HG02884 (cell line): ENCODE results near the gene ETNK1.
"Not testable (repeated sequence)": the region's sequence is repeated elsewhere in the genome, so short reads cannot be mapped to it uniquely, and the experiment has no call there.

ENCODE experiments used
- ATAC-seq: cut with Tn5 transposase; IDR thresholded peaks from one replicate; pipeline ENCODE4 v1.9.1; 2021; ENCODE audit warnings: mild to moderate bottlenecking, moderate library complexity; ENCODE audit not compliant: unreplicated experiment

ETNK1 gene

DNA sequence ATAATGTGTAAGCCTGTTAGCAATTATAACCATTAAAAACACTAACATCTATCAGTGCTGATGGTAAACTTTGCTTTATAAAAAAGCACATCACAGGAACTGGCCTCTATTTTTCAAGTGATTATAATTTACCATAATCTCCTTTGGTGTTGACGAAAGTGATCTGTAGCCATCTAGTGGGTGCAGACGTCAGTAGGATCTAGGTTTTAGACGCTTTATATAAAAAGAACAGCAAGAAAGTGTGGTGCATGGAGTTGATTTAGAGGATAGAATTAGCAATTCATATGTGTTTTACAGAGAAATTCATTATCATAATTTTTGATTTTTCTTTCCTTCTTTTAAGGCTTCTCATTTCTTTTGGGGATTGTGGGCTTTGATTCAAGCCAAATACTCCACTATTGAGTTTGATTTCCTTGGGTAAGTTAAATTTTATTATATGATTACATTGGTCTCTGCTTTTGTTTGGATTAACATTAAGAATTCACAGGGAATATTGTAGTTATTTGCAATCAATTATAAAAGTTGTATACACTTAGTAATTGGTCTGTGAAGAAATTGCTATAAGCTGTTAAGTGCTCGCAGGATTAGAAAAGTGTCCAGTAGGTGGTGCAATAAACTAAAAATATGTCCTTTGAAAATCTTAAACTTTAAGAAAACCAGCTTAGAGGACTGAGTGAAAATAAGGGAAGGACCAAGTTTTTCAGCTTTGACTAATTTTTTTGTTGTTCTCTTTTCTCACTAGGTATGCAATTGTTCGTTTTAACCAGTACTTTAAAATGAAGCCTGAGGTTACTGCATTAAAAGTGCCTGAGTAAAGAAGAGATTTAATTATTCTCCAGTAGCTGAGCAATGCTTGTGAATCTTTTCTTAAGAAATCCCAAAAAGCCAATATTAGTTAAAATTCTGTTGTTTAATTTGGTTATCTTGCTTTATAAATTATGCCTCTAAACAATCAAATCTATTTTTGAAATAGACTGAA lies 59.5 kb downstream of the ETNK1 start:
- peak; percentile 38 for ATAC-seq

DNA sequence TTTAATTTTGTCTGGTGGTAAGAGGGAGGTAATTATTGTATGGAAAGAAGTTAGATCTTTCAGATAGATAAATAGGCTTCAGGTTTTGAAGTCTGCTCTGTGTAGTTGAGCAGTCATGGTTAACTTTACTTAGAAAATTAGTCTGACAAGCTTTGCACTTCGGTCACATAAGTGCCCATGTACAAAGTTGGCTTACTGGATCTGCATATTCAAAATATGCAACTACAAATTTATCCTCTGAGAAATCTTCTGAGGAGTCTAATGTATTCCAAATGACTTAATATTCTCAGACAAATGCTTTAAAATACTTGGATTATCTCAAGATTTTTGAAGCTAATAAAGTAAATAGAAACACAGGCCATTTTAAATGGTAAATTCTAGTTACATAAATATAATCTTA lies 61.2 kb downstream of the ETNK1 start:
- ATAC-seq = no peak

DNA sequence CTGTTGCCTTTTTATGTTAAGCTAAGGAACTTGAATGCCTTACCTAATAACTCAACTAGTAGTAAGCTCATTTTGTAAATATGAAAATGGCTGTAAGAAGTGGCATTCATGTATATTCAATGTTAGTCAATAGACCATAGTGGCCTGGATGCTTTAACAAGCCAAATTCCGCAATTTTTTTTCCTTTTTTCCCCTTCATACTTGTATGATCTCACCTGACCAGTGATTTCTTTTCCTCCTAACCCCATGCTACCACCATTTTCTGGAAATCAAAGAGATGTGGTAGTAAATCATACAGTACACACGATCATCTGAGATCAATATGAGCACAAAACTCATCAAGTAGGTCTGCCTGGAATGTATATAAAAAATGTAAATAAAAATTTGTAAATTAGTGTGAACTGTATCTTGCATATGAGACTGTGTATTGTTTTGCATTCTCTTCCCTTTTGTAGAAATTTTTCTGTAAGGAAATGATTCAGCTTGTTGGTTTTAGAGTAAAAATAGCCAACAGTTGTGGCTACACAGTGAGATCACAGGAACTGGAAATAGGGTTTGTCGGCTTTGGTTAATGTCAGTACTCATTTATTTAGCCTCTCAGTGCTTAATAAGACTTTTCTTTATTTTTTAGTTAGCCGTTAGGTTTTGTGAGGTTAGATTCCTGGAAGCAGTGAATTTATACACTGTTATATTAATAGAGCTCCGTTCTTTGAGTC lies 62.5 kb downstream of the ETNK1 start:
- peak; percentile 78 for ATAC-seq

DNA sequence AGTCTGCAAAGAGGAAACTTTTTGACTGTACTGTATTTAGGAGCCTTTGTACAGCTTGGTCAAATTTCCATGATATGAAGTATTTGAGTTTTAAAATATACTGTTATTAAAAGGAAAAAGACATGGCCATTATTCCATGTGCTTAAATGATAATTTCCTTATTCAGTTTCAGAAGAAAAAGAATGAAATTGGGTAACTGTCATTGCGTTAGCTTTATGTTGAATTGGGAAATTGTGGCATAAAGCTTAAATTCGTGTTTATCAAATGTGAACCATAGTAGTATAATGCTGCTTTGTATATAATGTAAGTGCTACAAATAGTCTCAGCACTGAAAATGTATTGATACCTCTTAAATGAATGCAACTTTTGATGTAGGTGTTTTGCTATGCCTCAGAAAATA lies 64.9 kb downstream of the ETNK1 start:
- no peak for ATAC-seq

DNA sequence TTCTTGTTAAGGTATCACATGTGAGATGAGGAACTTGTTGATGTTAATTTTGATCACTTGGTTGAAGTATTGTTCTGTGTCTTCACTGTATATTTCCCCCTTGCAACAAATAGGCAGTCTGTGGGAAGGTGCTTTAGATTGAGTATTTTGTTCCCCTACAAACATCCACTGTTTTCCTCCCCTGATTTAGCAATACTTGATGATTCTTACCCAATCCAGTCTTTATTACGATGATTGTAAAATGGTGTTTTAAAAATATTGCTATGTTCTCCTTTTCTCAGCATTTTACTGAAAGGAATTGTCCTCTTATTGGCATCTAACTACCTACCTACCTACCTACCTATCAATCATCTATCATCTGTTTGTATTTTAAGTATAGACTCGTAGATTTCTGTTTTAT lies 66.3 kb downstream of the ETNK1 start:
- ATAC-seq = no peak

DNA sequence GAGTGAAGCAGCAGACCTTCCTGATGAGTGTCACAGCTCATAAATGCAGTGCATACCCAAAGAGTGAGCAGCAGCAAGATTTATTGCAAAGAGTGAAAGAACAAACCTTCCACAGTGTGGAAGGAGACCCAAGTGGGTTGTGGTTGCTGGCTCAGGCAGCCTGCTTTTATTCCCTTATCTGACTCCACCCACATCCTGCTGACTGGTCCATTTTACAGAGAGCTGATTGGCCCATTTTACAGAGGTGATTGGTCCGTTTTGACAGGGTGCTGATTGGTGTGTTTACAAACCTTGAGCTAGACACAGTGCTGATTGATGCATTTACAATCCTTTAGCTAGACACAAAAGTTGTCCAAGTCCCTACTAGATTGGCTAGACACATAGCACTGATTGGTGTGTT lies 67.5 kb downstream of the ETNK1 start:
- not testable (repeated sequence) for ATAC-seq

DNA sequence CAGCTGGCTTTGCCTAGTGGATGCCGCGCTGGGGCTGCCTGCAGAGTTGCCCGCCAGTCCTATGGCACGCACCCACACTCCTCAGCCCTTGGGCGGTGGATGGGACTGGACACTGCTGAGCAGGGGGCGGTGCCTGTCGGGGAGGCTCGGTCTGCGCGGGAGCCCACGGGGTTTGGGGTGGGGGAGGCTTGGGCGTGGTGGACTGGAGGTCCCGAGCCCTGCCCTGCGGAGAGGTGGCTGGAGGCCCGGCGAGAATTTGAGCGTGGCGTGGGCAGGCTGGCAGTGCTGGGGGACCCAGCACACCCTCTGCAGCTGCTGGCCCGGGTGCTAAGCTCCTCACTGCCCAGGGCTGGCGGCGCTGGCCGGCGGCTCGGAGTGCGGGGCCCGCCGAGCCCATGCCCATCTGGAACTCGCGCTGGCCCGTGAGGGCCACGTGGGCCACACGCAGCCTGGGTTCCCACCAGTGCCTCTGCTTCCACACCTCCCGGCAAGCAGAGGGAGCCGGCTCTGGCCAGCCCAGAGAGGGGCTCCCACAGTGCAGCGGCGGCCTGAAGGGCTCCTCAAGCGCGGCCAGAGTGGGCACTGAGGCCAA lies 68.1 kb downstream of the ETNK1 start:
- ATAC-seq = no peak

DNA sequence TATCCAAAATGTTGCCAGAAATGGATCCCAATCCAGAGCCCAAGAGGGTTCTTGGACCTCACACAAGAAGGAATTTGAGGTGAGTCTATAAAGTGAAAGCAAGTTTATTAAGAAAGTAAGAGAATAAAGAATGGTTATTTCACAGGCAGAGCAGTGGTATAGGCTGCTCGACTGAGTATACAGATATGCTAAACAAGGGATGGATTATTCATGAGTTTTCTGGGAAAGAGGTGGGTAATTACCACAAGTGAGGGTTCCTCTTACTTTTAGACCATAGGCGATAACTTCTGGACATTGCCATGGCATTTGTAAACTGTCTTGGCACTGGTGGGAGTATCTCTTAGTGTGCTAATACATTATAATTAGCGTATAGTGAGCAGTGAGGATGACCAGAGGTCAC lies 73.6 kb downstream of the ETNK1 start:
- no peak for ATAC-seq

DNA sequence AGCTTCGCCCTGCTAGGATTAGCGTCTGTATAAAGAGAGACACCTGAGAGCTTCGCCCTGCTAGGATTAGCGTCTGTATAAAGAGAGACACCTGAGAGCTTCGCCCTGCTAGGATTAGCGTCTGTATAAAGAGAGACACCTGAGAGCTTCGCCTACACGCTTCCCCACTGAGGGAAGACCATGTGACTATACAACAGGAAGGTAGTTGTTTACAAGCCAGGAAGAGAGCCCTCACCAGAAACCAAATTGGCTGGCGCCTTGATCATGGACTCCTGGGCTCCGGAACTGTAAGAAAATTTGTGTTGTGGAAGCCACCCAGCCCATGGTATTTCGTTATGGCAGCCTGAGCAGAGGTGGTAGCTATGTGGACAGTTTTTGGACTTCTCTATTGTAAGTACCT lies 74.7 kb downstream of the ETNK1 start:
- not testable (repeated sequence) for ATAC-seq

DNA sequence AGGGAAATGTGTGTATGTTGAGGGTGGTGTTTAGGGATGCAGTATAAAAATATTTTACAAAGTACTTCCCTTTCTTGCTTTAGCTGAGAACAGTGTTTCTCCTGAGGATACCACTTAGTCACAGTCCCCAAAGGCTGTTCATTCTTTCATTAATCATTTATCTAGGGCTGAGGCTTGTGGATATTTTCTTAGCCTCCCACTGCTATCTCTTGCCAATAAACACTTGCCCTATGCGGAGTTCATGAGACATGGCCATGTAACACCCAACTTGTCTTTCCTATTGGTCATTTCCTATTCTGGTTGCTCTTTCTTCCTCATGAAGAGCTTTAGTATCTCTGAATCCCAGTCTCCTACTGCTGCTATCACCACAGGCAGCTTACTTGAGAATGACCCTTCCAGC lies 75.1 kb downstream of the ETNK1 start:
- no peak for ATAC-seq

DNA sequence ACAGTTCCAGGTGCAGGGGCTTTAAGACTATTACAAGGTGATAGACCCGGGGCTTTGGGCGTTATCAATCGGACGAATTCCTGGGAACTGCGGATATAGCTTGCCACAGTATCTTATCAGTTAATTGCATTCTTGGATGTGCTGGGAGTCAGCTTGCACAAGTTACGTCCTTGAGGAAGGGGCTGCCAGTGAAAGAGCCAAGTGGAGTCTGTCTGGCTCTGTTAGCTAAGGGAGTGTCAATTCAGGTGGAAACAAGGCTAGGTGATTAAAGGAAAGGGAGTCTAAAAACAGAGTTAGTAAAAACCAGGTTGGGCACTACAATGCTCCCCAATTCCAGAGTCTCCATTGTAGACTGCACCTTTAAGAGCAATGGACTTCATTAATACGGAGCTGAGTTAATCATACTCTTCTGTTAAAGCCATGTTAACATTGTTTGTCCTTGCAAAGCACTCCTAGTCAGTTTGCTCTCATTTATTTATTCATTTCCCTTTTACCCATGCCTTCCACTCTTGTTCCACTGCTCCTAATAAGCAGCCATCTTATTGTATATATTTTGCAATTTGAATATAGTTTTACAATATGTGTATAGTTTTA lies 76.3 kb downstream of the ETNK1 start:
- ATAC-seq = not testable (repeated sequence)

DNA sequence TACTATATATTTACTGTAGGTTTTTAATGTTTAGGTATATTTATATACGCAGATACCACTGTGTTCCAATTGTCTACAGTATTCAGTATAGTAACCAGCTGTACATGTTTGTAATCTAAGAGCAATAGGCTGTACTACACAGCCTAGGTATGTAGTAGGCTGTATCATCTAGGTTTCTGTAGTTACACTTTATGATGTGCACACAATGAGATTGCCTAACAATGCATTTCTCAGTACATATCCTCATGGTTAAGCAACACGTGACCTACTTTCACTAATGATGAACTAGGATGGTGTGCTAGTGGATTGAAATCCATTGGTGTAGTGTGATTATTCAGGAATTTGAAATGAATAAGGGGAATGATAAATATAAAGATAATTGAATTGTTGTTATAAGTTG lies 77.7 kb downstream of the ETNK1 start:
- ATAC-seq = no peak

DNA sequence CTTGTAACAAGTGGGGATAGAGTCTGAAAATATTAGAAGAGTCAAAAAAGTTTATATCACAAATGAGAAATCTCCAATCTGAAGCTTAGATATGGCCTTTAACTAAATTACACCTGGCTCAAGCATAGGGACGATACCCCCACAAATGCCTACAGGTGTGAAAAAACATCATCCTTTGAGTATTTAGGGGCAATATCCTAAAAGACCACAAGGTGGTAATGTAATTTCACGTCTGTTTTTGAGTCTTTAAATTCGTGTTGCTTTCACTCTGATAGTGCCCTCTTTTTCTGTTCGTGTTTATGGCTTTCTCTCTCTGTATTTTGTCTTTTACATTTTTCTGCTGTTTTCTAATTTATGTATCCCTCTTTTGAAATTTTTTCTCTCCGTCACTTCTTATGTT lies 84.3 kb downstream of the ETNK1 start:
- peak; percentile 68 for ATAC-seq

DNA sequence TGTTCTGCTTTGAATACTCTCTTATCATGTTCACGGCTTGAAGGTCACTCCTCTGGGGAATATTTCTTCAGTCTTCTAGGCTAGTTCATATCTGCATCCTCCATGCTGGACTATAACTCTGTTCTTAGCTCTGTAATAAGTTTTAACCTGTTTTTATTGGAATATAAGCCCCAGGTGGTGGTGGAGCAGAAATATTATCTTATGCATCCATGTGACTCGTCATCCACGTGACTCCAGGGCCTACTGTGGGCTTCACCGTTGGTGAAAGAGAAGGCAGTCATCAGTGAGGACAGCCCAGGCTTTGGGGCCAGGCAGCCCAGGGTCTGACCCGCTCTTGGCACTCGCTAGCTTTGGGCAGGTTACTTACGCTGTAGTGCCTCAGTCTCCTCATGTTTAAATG lies 87.1 kb downstream of the ETNK1 start:
- ATAC-seq = no peak

DNA sequence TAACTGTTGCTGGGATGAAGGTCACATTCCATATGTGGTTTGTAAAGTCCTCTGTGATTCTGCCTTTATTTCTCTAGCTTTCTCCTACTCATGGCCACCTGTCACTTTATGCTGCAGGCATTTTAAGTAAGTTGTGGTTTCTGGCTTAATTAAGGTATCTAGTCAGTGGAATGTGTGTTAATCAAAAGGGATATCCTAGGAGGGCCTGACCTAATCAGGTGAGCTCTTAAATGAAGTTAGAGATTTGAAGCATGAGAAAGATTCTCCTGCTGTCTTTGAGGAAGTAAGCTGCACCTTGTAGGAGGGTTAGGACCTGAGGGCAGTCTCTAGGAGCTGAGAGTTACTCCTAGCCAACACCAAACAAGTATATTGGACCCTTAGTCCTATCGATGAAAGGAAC lies 90.3 kb downstream of the ETNK1 start:
- ATAC-seq = no peak

DNA sequence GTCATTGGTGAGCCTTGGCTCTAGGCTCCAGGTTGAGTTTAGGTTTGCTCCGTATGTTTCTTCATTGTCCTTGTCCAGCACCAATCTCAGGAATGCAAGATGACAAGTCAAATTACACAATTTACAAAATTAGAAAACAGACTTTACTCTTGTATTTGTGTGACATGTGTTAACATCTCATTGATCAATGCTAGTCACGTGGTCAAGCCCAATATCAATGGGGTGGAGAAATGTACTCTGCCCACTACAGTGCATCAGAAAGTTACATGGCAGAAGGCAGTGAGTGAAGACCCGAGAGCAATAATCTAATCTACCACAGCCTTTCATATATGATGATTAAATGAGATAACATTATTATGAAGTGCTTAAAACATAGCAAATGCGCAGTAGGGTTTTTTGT lies 94.8 kb downstream of the ETNK1 start:
- no peak for ATAC-seq

DNA sequence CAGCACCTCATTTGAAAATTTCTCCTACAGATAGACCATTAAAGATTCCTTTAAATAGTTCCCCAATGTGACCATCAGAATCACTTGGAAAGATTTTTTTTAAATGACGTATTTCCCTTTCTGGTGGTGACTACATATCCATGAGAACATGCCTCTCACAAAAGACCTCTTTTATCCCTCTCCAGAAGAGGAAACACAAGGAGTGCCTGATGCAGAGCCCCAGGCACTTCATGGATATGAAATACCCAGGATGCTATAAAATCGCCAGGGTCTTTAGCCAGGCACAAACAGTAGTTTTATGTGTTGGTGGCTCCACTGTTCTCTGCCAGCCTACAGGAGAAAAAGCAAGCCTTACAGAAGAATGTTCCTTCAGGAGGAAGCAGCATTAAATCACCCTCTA lies 97.1 kb downstream of the ETNK1 start:
- ATAC-seq = no peak

DNA sequence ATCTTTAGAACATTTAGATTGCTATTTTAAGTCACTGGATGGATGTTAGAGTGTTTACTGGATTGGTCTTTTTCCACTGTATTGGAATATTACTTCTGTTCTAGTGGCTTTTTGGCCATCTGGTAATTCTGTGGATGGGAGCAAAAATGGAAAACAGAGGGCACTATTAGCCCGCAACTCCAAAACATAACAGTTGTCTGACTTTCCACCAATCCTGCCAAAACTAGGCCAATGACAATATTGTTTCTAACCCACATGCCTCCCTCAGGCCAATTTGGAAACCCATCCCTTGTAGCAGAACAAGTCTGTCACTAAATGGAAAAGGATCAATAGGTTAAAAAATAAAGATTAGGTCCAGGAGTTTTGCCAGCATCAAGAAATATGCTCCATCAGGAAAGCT lies 97.8 kb downstream of the ETNK1 start:
- ATAC-seq = no peak

DNA sequence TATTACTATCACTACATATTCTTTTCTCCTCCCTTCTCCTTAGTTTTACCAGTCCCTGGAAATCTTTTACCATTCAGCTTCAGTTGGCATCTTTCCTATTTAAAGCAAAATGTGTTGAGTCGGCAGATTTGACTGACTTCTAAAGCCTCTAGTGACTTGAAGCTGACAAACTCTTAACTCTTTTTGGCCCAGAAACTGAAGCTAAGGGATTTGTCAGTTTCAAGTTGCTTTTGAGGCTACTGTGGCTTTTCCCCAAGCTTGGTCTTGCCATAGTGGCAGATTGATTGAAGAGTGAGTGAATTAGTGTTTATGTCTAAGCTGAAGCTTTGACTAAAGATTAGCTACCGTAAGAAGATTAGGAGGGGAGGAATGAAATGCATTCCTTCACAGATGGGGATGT lies 104.0 kb downstream of the ETNK1 start:
- no peak for ATAC-seq

DNA sequence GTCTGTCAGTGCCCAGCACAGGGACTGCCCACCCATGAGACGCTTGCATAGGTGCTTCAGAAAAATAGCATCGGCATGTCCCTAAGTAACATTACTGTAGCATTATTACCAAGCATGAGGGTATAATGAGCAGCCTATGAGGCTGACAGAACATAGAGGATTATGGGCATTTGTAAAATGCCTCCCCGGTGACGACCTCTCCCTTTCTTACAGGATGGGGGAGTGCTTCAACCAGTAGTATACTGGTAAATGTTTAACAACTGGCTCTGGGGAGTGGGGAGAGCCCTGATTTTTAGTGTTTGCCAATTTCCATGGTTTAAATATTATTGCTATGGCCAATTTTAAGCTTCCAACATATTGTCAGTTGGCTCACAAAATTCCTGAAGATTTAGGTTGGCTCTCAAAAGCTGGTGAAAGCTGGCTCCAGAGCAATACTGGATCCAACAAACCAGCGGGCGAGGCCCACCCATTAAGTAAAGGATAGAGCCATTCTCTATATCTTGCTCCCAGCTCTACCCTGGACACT lies 104.5 kb downstream of the ETNK1 start:
- no peak for ATAC-seq

DNA sequence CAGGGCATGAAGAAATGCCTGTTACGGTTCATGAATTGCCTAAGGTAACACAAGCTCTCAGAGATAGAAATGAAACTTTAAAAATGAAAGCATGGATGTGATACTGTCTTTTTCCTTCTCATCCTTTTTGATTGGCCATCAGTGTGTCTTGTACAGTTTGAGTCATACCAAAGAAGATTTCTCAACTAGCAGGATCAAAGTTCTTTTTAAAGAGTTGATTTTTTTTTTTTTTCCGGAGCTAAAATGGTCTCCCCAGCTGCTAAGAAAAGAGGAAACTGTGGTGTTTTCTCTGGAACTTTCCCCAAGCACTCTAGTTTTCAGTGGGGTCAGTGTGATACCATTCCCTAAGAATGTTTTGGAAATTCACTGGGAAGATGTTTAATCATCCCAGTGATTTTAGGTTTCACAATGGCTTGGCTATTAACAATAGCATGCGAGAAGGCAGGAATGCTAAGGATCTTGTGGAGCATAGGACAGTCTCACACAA lies 105.0 kb downstream of the ETNK1 start:
- ATAC-seq = no peak
